GM12892 (cell line): ENCODE measurements around the gene PARP9.

Experiments
- POLR2A ChIP-seq: IDR thresholded peaks from 2 replicates; pipeline ENCODE4 v1.6.1; 2011; ENCODE audit warnings: low read depth, low read length, control low read depth
- POLR2AphosphoS5 ChIP-seq: IDR thresholded peaks from 2 replicates; pipeline ENCODE4 v1.6.1; 2011; ENCODE audit warnings: low read depth, low read length, control low read depth

DNA sequence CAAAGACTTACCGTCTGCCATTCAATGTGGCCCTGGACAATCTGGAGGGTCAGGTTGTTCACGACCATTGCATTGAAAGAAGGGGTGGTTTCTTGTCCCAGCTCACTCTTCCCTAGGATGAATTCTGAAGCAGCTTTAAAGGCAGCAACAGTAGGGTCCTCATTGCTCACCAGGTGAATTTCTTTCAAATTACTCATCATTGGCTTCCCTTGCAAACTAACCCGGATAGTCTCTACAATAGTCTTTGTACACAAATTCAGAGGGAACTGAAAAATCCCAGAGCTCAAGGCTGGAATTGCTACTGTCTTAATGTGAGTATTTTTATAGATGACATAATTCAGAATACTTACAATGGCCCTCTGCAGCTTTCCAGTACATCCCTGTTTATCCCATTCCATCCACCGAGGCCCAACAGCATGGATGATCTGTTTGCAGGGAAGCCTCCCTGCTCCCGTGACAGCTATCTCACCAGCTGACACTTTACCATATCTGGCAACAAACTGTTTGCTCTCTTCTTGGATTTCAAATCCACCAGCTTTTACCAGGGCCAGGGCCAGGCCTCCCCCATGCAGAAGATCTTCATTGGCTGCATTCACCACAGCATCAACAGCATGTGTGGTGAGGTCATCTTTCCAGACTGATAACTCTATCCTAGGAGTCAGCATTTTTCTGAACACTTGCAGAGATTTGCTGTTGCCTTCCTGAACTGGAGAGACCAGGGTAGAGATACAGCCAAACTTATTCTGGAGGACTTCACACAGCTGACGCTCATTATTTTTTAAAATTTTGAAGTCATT, 8.6 kb downstream of the PARP9 start:
- TF ChIP-seq POLR2AphosphoS5 (no peak), POLR2A (no peak)
